SK-N-MC (cell line): ENCODE results near the gene SOX1.

Experiments
- EZH2 ChIP-seq: fragments of 200-600 bp; sonication (generic); IDR thresholded peaks from one replicate; pipeline ENCODE4 v1.6.1; 2017; ENCODE audit warnings: antibody characterized with exemption
- POLR2AphosphoS5 ChIP-seq: IDR thresholded peaks from 2 replicates; pipeline ENCODE4 v1.6.1; 2012; ENCODE audit warnings: mild to moderate bottlenecking, low read depth, low read length, borderline replicate concordance

GRCh38 chr13:112083971-112084370 is 17.0 kb downstream of the SOX1 start:
- no peak for TF ChIP-seq POLR2AphosphoS5
- TF ChIP-seq EZH2 = no peak
